Parathyroid adenoma (tissue), 2 donors: ENCODE results near the gene STIM1.

Source experiments
- H2AFZ ChIP-seq: fragments of 300-600 bp; sonication (generic); one replicate; pipeline ENCODE4 v1.7.0; 2017; ENCODE audit warnings: antibody characterized with exemption, mild to moderate bottlenecking
- H3K27ac ChIP-seq: fragments of 300-600 bp; sonication (generic); one replicate; pipeline ENCODE4 v1.7.0; 2017
- H3K27me3 ChIP-seq: fragments of 300-600 bp; sonication (generic); one replicate; pipeline ENCODE4 v1.7.0; 2017; ENCODE audit warnings: low read length; ENCODE audit not compliant: control insufficient read depth, insufficient read depth
- H3K36me3 ChIP-seq: fragments of 300-600 bp; sonication (generic); one replicate; pipeline ENCODE4 v1.7.0; 2017; ENCODE audit warnings: low read length; ENCODE audit not compliant: control insufficient read depth, insufficient read depth
- H3K4me1 ChIP-seq: fragments of 300-600 bp; sonication (generic); one replicate; pipeline ENCODE4 v1.7.0; 2017; ENCODE audit warnings: control low read depth
- H3K4me2 ChIP-seq: fragments of 300-600 bp; sonication (generic); one replicate; pipeline ENCODE4 v1.7.0; 2017; ENCODE audit warnings: low read length
- H3K4me3 ChIP-seq: fragments of 300-600 bp; sonication (generic); one replicate; pipeline ENCODE4 v1.7.0; 2017; ENCODE audit warnings: low read depth, low read length
- H3K79me2 ChIP-seq: fragments of 300-600 bp; sonication (generic); one replicate; pipeline ENCODE4 v1.7.0; 2017; ENCODE audit warnings: control low read depth
- H3K9ac ChIP-seq: fragments of 300-600 bp; sonication (generic); one replicate; pipeline ENCODE4 v1.7.0; 2017; ENCODE audit warnings: mild to moderate bottlenecking
- H3K9me3 ChIP-seq: fragments of 300-600 bp; sonication (generic); one replicate; pipeline ENCODE4 v1.7.0; 2017; ENCODE audit warnings: low read length; ENCODE audit not compliant: control insufficient read depth
- TF ChIP-seq, protein P1 (sequence below): fragments of 300-600 bp; sonication (generic); IDR thresholded peaks from one replicate; pipeline ENCODE4 v1.7.0; 2017; ENCODE audit warnings: antibody characterized with exemption, mild to moderate bottlenecking
- donor health status: primary hyperparathyroidism.

STIM1 gene

DNA sequence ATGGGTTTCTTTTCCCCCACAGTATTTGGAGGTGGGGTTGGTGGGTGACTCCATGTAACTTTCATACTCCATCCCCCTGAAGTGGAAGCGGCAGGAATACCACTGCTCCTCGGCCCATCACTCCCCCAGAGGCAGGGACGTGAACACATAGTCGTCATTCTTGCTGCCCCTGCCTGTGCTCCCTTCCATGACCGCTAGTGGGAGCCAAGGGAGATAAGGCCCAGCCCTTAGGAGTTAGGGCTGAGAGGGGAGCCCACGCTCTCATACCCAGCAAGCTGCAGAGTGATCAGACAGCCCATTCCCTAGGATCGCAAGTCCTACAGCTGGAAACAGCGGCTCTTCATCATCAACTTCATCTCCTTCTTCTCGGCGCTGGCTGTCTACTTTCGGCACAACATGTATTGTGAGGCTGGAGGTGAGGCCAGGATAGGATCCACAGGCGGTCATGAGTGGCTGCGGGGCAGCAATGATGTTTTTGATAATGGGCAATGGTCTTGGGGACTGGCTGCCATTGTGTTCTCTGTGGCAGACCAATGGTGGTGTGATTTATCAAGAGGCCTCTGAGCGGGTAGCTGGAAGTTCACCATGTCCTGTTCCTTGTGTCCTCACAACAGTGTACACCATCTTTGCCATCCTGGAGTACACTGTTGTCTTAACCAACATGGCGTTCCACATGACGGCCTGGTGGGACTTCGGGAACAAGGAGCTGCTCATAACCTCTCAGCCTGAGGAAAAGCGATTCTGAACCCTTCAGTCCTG, 30.6 kb upstream of the STIM1 start:
- Histone ChIP-seq H3K9ac (no peak overlapping the region), H3K36me3 (no peaks in the 10 kb centered on the region), H3K4me2 (no peak overlapping the region), H3K27me3 (no peaks in the 10 kb centered on the region), H3K9me3 (no peaks in the 10 kb centered on the region), H2AFZ (no peak overlapping the region), H3K79me2 (no peaks in the 10 kb centered on the region), H3K27ac (no peak overlapping the region), H3K4me3 (no peak overlapping the region), H3K4me1 (no peaks in the 10 kb centered on the region)
- TF ChIP-seq, protein P1, sequence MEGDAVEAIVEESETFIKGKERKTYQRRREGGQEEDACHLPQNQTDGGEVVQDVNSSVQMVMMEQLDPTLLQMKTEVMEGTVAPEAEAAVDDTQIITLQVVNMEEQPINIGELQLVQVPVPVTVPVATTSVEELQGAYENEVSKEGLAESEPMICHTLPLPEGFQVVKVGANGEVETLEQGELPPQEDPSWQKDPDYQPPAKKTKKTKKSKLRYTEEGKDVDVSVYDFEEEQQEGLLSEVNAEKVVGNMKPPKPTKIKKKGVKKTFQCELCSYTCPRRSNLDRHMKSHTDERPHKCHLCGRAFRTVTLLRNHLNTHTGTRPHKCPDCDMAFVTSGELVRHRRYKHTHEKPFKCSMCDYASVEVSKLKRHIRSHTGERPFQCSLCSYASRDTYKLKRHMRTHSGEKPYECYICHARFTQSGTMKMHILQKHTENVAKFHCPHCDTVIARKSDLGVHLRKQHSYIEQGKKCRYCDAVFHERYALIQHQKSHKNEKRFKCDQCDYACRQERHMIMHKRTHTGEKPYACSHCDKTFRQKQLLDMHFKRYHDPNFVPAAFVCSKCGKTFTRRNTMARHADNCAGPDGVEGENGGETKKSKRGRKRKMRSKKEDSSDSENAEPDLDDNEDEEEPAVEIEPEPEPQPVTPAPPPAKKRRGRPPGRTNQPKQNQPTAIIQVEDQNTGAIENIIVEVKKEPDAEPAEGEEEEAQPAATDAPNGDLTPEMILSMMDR: peak; percentile 50

DNA sequence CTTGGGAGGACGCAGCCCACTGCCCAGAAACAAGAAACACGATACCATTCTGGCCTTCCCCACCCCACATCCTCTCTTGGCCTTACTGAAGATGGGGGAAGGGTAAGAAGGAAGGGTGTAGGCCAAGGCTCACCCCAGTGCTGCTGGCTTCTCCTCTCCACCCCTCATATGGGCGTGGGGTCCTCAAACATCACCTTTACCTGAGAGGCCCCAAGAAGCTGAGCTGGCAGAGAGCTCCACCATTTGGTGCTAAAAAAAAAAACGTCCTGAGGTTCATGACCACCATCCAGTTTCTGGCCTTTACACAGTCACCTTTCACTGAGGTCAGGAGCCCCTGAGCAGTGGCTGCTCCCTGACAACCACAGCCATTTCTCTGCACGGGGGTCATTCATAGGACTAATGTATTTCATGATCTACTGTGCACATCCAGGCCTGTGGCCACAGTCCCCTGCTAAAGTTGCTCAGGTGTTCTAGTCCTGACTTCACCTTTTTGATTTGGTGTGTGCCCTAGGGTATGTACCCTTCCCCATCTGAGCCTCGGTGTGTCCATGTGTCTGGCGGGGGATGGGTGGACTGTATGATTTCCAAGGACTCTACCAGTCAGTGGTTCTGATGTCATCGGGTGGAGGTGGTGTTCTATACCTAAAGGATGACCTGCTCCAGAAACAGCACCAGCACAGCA, 29.9 kb upstream of the STIM1 start:
- H3K27ac ChIP-seq: no peak overlapping the region
- H3K9ac ChIP-seq: no peak overlapping the region

DNA sequence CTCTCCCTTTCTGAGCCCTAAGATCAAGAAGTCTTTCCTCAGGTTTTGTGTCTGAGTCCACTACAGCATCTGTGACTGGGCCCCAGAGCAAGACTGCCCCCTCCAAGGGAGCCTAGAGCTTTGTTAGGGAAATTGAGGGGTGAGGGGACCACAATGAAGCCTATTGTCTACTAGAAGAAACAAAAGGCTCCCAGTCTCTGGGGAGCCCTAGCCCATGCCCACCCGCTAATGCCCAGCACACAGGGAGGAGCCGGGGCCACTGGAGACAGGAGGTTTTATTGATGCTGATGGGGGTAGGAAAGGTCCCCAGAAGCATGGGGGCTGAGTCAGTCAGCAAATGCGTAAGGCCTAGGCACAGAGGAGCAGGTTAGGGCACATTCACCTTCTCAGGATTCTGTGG, 28.7 kb upstream of the STIM1 start:
- Histone ChIP-seq H3K9me3 (no peaks in the 10 kb centered on the region), H3K27me3 (no peaks in the 10 kb centered on the region), H3K4me2 (no peak overlapping the region), H3K9ac (no peak overlapping the region), H3K36me3 (no peaks in the 10 kb centered on the region), H3K79me2 (no peaks in the 10 kb centered on the region), H3K27ac (no peak overlapping the region), H3K4me1 (no peaks in the 10 kb centered on the region), H2AFZ (no peak overlapping the region), H3K4me3 (no peak overlapping the region)
- TF ChIP-seq, protein P1: no peak

More for the DNA sequence above, 29.9 kb upstream of the STIM1 start:
- Histone ChIP-seq H2AFZ (no peak overlapping the region), H3K79me2 (no peaks in the 10 kb centered on the region), H3K36me3 (no peaks in the 10 kb centered on the region), H3K4me2 (no peak overlapping the region), H3K4me3 (no peak overlapping the region), H3K27me3 (no peaks in the 10 kb centered on the region), H3K4me1 (no peaks in the 10 kb centered on the region), H3K9me3 (no peaks in the 10 kb centered on the region)
- TF ChIP-seq, protein P1: no peak

DNA sequence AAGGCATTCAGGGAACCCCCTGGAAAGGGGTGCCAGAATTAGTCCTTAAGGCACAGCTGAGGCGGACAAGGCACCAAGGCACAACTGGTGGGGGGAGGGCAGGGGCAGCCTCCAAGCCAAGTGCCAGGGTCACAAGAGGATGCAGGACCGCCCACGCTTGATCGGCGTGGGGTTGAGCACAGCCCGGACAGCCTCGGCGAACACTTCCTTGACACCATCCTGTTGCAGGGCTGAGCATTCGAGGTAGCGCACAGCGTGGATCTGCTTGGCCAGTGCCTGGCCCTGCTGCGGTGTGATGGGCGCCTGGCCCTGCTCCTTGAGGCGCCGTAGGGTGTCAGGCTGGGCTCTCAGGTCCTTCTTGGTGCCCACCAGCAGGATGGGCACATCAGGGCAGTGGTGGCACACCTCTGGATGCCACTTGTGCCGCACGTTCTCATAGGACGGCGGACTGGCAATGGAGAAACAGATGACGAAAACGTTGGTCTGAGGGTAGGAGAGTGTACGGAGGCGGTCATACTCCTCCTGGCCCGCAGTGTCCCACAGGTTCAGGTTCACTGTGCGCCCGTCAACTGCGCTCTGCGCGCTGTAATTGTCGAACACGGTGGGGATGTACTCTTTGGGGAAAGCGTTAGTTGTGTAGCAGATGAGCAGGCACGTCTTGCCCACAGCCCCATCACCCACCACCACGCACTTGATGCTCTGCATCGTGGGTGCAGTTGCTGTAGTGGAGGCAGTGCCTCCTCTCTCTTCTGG, 27.9 kb upstream of the STIM1 start:
- no peaks in the 10 kb centered on the region for H3K27me3 ChIP-seq
- no peaks in the 10 kb centered on the region for H3K36me3 ChIP-seq
- H3K9ac ChIP-seq: no peak overlapping the region

More for the DNA sequence above, 27.9 kb upstream of the STIM1 start:
- H3K4me1 ChIP-seq: peaks cover 7% of the 10 kb centered on the region
- no peaks in the 10 kb centered on the region for H3K9me3 ChIP-seq
- H3K4me3 ChIP-seq: no peak overlapping the region
- H2AFZ ChIP-seq: no peak overlapping the region
- TF ChIP-seq, protein P1: no peak
- H3K4me2 ChIP-seq: no peak overlapping the region
- H3K79me2 ChIP-seq: no peaks in the 10 kb centered on the region
- H3K27ac ChIP-seq: no peak overlapping the region
